Esophagus muscularis mucosa (tissue), 4 donors: ENCODE results near the gene SLC40A1. TPM values are rescaled to one million over a fixed set of nuclear protein-coding genes. Genes with fewer than 3 reads are reported as not detected.

Source experiments
- DNase-seq: peaks from one replicate; pipeline ENCODE4 v3.0.0-alpha.2; 2017; ENCODE audit errors: extremely low spot score
- H3K27ac ChIP-seq, 4 donors: fragments of 200-600 bp; sonication (generic); replicated peaks in 1 of 4; 1 replicate in 3 of 4; 2 replicates in 1 of 4; pipeline ENCODE4 v1.5.1; 2016 to 2019; ENCODE audit warnings: mild to moderate bottlenecking in 1 of 4
- H3K27me3 ChIP-seq, 4 donors: fragments of 200-600 bp; sonication (generic); one replicate each; pipeline versions ENCODE4 v1.5.1 to v1.6.0; 2016 to 2019
- H3K36me3 ChIP-seq, 4 donors: fragments of 200-600 bp; sonication (generic); one replicate each; pipeline ENCODE4 v1.5.1; 2016 to 2019
- H3K4me1 ChIP-seq, 4 donors: fragments of 200-600 bp; sonication (generic); one replicate each; pipeline ENCODE4 v1.5.1; 2016 to 2019
- H3K4me3 ChIP-seq, 4 donors: fragments of 200-600 bp; sonication (generic); 1 replicate in 2 of 4; 2 replicates in 2 of 4; pipeline ENCODE4 v1.5.1; 2016 to 2019; ENCODE audit warnings: mild to moderate bottlenecking in 4 of 4, moderate library complexity in 1 of 4
- H3K9me3 ChIP-seq, 4 donors: fragments of 200-600 bp; sonication (generic); 1 replicate in 3 of 4; 2 replicates in 1 of 4; pipeline ENCODE4 v1.5.1; 2016 to 2019
- EP300 ChIP-seq: sonication (generic); formaldehyde crosslinking; IDR thresholded peaks from one replicate; pipeline ENCODE4 v1.6.1; 2017; ENCODE audit warnings: antibody characterized with exemption
- POLR2A ChIP-seq: fragments of 450-650 bp; IDR thresholded peaks from one replicate; pipeline ENCODE4 v1.6.1; 2017; ENCODE audit warnings: antibody characterized with exemption, moderate library complexity, mild to moderate bottlenecking, low read depth
- POLR2AphosphoS5 ChIP-seq, 2 donors: sonication (generic); formaldehyde crosslinking; IDR thresholded peaks; one replicate each; pipeline ENCODE4 v1.6.1; 2017; ENCODE audit warnings: antibody characterized with exemption in 2 of 2
- WGBS: methylation state at CpG from one replicate; pipeline ENCODE4 v1.1.5; 2018; 5-methylcytosine and 5-hydroxymethylcytosine counted together
- intact Hi-C: fragments of 100-400 bp; cut with DNase I; formaldehyde crosslinking; loops from one replicate; pipeline ENCODE4 v1.15.1; 2023
- total RNA-seq, 4 donors: library from RNA; depleted of rRNA; stranded (reverse); fragments of >200 nt; gene quantifications; one replicate each; pipeline versions ENCODE4 v1.1.0 to v1.2.1, GENCODE V29; 2016
- TF ChIP-seq, protein P1 (sequence below), 3 experiments: fragments of 200-600 bp in 2 of 3; fragments of 450-650 bp in 1 of 3; sonication (generic) in 2 of 3; IDR thresholded peaks; one replicate each; pipeline ENCODE4 v1.5.1; 2017 to 2019; ENCODE audit warnings: antibody characterized with exemption in 3 of 3, mild to moderate bottlenecking in 2 of 3, moderate library complexity in 1 of 3

The SLC40A1 gene
- total RNA-seq, 4 donors from 2014 or later, result 35.3 to 80.9 (median 40.8) TPM

DNA sequence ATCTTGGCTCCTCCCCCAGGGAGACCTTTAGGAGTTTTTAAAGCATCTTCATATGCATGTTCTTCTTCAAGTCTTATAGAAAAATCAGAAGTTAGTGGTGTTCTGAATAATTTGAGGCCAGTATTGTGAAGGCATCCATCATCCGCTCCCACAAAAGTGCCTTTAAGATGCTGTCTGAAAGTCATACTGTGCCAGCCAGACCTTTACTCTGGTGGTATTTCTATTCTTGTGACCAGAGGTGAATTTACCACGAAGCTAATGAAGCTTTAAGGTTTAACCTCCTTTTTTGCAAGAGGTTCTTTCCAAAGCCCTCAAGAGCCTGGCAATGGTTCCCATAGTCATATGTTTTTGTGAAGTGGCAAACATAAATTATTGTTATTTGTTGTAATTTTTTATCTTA is 54.3 kb downstream of the SLC40A1 start:
- H3K9me3 ChIP-seq, result no peaks in the 10 kb centered on the region
- TF ChIP-seq POLR2AphosphoS5 (IDR thresholded peaks at IDR 0.05) (no peak), EP300 (no peak), POLR2A (no peak)
- TF ChIP-seq, protein P1, sequence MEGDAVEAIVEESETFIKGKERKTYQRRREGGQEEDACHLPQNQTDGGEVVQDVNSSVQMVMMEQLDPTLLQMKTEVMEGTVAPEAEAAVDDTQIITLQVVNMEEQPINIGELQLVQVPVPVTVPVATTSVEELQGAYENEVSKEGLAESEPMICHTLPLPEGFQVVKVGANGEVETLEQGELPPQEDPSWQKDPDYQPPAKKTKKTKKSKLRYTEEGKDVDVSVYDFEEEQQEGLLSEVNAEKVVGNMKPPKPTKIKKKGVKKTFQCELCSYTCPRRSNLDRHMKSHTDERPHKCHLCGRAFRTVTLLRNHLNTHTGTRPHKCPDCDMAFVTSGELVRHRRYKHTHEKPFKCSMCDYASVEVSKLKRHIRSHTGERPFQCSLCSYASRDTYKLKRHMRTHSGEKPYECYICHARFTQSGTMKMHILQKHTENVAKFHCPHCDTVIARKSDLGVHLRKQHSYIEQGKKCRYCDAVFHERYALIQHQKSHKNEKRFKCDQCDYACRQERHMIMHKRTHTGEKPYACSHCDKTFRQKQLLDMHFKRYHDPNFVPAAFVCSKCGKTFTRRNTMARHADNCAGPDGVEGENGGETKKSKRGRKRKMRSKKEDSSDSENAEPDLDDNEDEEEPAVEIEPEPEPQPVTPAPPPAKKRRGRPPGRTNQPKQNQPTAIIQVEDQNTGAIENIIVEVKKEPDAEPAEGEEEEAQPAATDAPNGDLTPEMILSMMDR (IDR thresholded peaks at IDR 0.05), result no peak
- DNase-seq, result no peak
- H3K4me3 ChIP-seq, result no peak overlapping the region
- peaks cover 15 to 39% (median 32%) of the 10 kb centered on the region in 4 donors for H3K4me1 ChIP-seq
- no peaks in the 10 kb centered on the region for H3K27me3 ChIP-seq
- WGBS, result 91% methylated on average over 2 of the region's 2 CpGs
- intact Hi-C loops, result no loop called here
- no peaks in the 10 kb centered on the region for H3K36me3 ChIP-seq
- H3K27ac ChIP-seq, result no peak overlapping the region

DNA sequence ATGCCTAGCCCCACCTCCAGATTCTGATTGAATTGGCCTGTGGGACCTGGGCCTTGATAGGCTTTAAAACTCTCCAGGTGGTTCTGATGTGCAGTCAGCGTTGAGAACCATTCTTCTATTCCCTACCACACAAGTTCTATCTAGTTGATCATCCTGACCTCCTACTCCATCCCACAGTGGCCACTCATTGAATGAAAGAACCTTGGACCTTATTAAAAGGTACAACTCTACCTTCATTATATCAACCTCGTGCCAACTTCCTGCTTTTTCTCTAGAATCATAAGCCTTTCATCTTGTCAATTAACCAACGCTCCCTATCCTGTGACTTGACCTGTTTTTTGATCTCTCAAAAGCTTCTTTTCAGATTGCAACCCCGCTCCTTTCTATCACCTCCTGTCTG is 55.8 kb downstream of the SLC40A1 start:
- Histone ChIP-seq H3K9me3 (no peaks in the 10 kb centered on the region), H3K27me3 (no peaks in the 10 kb centered on the region), H3K27ac (no peak overlapping the region), H3K4me1 (peaks cover 15 to 39% (median 32%) of the 10 kb centered on the region in 4 donors), H3K36me3 (no peaks in the 10 kb centered on the region), H3K4me3 (no peak overlapping the region)
- WGBS, result 85% methylated on average over 4 of the region's 4 CpGs
- intact Hi-C loops, result no loop called here
- DNase-seq, result no peak
- TF ChIP-seq POLR2A (no peak), POLR2AphosphoS5 (IDR thresholded peaks at IDR 0.05) (no peak), EP300 (no peak)

DNA sequence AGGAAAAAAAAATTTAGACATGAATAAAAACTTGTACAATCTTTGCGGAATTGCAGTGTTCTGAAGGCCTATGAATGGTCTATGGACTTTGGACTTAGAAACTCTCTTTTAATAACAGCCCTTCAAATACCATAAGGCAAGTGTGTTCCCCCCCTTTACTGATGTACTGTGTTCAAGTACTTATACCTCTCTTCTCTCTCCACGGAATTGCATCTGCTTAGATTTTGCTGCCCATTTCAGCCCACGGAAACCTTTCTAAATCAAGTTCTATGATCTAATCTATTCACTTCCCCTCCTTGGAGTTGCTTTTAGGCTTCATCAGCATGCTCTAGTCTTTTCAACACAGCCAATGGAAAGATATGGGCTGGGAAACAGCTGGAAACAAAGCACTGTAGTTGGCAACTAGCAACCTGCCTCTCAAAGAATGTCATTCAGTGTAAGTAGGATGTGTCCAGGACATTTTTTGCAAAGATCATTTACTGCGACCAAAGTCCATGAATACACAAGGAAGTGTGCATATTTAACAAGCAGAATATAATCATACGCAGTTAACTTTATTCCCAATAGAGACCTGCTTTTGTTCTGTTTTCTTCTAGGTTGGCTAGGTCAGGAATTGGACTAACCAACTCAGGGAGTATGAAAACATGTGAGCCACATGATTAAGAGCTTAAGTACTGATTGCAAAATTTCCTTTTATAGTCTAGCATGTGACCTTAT is 58.0 kb downstream of the SLC40A1 start:
- Histone ChIP-seq H3K4me1 (peaks cover 12 to 29% (median 25%) of the 10 kb centered on the region in 4 donors), H3K36me3 (no peaks in the 10 kb centered on the region), H3K27me3 (no peaks in the 10 kb centered on the region), H3K4me3 (no peak overlapping the region), H3K9me3 (no peaks in the 10 kb centered on the region), H3K27ac (peak overlapping the region in 3 of 4 donors; percentile 3 to 21 (median 11))
- TF ChIP-seq EP300 (no peak), POLR2A (no peak), POLR2AphosphoS5 (IDR thresholded peaks at IDR 0.05) (no peak)
- TF ChIP-seq, protein P1 (IDR thresholded peaks at IDR 0.05), result no peak
- WGBS, result 67% methylated on average over 5 of the region's 5 CpGs
- intact Hi-C loops, result no loop called here
- DNase-seq, result no peak

DNA sequence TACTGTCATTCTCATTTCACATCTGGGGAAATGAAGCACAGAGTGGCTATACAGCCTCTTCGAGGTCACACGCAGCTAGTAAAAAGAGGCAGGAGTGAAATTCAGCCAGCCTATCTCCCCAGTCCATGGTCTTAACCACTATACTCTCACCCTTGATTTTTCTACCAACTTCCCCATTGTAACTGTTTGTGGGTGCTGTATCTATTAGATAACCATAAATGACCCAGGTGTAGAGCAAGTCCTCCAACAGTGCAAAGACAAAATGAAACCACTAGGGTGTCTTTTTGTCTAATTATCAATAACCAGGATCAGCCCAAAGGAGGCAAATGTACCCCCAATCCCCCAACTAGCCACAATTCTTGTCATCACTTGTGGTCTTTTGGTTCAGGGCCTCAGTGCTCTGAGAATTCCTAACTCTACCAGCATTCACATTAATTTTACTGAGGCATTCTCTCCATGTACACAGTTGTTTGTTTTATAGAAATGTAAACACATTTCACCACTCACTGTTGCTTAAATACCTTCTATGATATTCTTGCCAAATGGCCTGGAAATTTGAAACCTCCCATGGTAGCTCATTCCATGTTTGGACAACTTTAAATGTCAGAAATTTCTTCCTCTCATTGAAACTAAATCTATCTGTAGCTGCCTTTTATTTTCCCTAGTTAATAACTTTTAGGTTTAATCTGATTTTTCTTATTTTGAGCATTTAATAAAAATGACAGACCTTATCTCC is 58.7 kb downstream of the SLC40A1 start:
- intact Hi-C loops, result no loop called here
- H3K27me3 ChIP-seq, result no peaks in the 10 kb centered on the region
- H3K36me3 ChIP-seq, result no peaks in the 10 kb centered on the region
- no peak for TF ChIP-seq POLR2AphosphoS5 (IDR thresholded peaks at IDR 0.05)
- no peak for TF ChIP-seq POLR2A
- no peak for TF ChIP-seq EP300
- TF ChIP-seq, protein P1 (IDR thresholded peaks at IDR 0.05), result no peak
- DNase-seq, result no peak
- peaks cover 6 to 23% (median 18%) of the 10 kb centered on the region in 4 donors for H3K4me1 ChIP-seq
- peak overlapping the region in 2 of 4 donors; percentile 5 to 11 for H3K27ac ChIP-seq
- no peaks in the 10 kb centered on the region for H3K9me3 ChIP-seq
- WGBS, result 96% methylated on average over 2 of the region's 2 CpGs
- H3K4me3 ChIP-seq, result no peak overlapping the region

DNA sequence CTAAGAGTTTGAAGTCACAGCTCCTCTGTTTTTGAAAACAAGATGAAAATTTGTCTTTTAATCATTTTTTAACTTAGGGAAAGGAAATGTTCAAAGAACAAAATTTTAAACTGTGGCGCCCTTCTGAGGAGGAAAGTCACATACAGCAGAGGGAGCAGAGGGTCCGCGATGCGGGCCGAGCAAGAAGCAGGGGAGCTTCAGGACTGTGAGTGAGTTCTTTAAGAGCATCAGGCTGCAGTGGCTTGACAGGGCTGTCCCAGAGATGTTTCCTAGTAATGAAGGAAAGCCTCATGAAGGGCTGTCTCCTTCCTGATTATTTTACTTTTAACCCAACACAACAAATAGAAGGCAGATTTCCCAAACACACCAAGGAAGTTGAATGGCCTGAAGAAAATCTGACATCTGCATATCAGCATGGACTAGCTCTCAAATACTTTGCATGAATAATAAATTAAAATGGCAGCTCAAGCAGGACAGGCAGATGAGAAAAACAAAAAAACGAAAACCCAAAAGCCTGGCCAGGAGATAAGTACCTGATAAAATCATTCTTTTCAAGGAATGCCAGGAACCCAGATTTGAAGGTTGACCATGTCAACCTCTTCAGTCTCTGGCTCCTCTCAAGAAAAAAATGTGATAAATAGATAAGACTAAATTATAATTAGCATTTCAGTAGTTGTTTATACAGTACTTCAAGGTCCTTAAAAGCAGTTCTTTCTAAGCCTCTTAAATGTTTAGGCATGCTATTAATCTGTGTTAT is 60.8 kb downstream of the SLC40A1 start:
- no peak for DNase-seq
- TF ChIP-seq EP300 (no peak), POLR2A (no peak), POLR2AphosphoS5 (IDR thresholded peaks at IDR 0.05) (no peak)
- TF ChIP-seq, protein P1 (IDR thresholded peaks at IDR 0.05), result no peak
- Histone ChIP-seq H3K36me3 (no peaks in the 10 kb centered on the region), H3K27ac (no peak overlapping the region), H3K4me1 (peaks cover 6 to 35% (median 18%) of the 10 kb centered on the region in 4 donors), H3K9me3 (no peaks in the 10 kb centered on the region), H3K27me3 (no peaks in the 10 kb centered on the region), H3K4me3 (no peak overlapping the region)
- 75% methylated on average over 6 of the region's 6 CpGs for WGBS
- intact Hi-C loops, result no loop called here
